ENCODE data around the gene WTAP.

Gene WTAP

DNA sequence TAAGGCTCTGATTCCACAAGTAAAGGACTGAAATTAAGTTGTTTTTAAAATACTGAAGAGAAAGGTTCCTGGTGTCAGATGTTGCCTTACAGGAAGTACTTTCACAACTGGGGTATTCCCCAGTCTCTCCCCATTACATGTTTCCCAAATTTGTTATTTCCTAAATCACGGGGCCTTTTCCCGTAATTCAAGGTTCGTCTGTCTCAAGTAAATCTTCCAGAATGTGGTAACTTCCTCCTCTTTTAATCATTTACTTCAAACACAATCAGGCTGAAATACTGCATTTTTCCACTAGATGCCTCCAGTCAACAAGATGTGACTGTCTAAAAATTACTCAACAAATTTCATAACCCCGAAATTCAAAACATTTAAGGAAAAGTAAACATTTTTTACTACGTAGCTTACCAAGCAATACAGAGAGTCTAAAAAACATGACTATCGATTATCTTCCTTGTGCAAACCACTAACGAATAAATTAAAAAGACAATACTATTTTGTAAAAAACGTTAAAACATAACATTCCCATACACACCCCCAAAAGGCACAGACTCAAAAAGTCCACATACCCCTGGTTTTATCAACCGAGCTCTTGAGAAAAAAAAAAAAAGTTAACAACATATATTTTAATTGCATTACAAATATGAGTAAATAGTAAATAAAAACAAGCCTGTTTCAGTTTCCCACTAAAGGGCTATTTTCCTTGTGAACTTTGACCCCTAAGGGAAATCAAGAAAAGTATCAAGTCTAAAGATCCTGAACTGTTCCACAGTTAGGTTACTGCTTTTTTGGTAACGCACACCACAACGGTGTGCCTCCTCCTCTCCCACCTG is 36.0 kb upstream of the WTAP start:
- Histone ChIP-seq H3K4me3 (ENCODE audit: low read length) (peak overlapping the region; percentile 73), H3K9ac (ENCODE audit: low read length) (no peak overlapping the region; the same call in 1 of the 2 replicates), H2AFZ (ENCODE audit: low read length) (no peak overlapping the region), H3F3A (ENCODE audit: insufficient read depth, low read length) (peaks cover 4% of the 10 kb centered on the region; the same call in 1 of the 2 replicates), H3K9me3 (replicated peaks; ENCODE audit: insufficient read depth, low read length) (no peaks in the 10 kb centered on the region), H3K79me2 (ENCODE audit: low read length) (peaks cover 24% of the 10 kb centered on the region), H3K9me2 (replicated peaks; ENCODE audit: insufficient read depth, low read length) (no peaks in the 10 kb centered on the region), H3K4me1 (ENCODE audit: low read length) (no peaks in the 10 kb centered on the region; the same call in 1 of the 2 replicates), H3K27ac (ENCODE audit: low read length) (no peak overlapping the region), H3K4me2 (ENCODE audit: low read depth, low read length) (peak overlapping the region; percentile 79), H3K27me3 (replicated peaks; ENCODE audit: insufficient read depth, low read length) (no peaks in the 10 kb centered on the region), H4K20me1 (ENCODE audit: insufficient read depth, low read length) (no peaks in the 10 kb centered on the region), H3K36me3 (replicated peaks; ENCODE audit: insufficient read depth, low read length) (no peaks in the 10 kb centered on the region)
- no peak for TF ChIP-seq EZH2 (optimal IDR thresholded peaks at IDR 0.05; ENCODE audit: low read depth, low read length)
- TF ChIP-seq, protein P1, sequence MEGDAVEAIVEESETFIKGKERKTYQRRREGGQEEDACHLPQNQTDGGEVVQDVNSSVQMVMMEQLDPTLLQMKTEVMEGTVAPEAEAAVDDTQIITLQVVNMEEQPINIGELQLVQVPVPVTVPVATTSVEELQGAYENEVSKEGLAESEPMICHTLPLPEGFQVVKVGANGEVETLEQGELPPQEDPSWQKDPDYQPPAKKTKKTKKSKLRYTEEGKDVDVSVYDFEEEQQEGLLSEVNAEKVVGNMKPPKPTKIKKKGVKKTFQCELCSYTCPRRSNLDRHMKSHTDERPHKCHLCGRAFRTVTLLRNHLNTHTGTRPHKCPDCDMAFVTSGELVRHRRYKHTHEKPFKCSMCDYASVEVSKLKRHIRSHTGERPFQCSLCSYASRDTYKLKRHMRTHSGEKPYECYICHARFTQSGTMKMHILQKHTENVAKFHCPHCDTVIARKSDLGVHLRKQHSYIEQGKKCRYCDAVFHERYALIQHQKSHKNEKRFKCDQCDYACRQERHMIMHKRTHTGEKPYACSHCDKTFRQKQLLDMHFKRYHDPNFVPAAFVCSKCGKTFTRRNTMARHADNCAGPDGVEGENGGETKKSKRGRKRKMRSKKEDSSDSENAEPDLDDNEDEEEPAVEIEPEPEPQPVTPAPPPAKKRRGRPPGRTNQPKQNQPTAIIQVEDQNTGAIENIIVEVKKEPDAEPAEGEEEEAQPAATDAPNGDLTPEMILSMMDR (IDR thresholded peaks at IDR 0.05; ENCODE audit: low read length): peak; percentile 61
- DNase-seq: peak; percentile 37

GRCh38 chr6:159691963-159692287 is 35.4 kb upstream of the WTAP start:
- Histone ChIP-seq H3K4me1 (ENCODE audit: low read length) (no peaks in the 10 kb centered on the region; the same call in 1 of the 2 replicates), H3K9me3 (replicated peaks; ENCODE audit: insufficient read depth, low read length) (no peaks in the 10 kb centered on the region), H3K36me3 (replicated peaks; ENCODE audit: insufficient read depth, low read length) (no peaks in the 10 kb centered on the region), H3K9me2 (replicated peaks; ENCODE audit: insufficient read depth, low read length) (no peaks in the 10 kb centered on the region), H3K4me2 (ENCODE audit: low read depth, low read length) (peak overlapping the region; percentile 79), H3F3A (ENCODE audit: insufficient read depth, low read length) (peaks cover 4% of the 10 kb centered on the region; the same call in 1 of the 2 replicates), H3K27me3 (replicated peaks; ENCODE audit: insufficient read depth, low read length) (no peaks in the 10 kb centered on the region), H2AFZ (ENCODE audit: low read length) (no peak overlapping the region), H3K9ac (ENCODE audit: low read length) (peak overlapping the region; percentile 74; the same call in 1 of the 2 replicates), H4K20me1 (ENCODE audit: insufficient read depth, low read length) (no peaks in the 10 kb centered on the region), H3K27ac (ENCODE audit: low read length) (no peak overlapping the region; the same call in 1 of the 2 replicates), H3K4me3 (ENCODE audit: low read length) (peak overlapping the region; percentile 73), H3K79me2 (ENCODE audit: low read length) (peaks cover 24% of the 10 kb centered on the region)
- TF ChIP-seq EZH2 (optimal IDR thresholded peaks at IDR 0.05; ENCODE audit: low read depth, low read length) (no peak), EZH2phosphoT487 (IDR thresholded peaks at IDR 0.05; ENCODE audit: low read length) (no peak)
- TF ChIP-seq, protein P1 (IDR thresholded peaks at IDR 0.05; ENCODE audit: low read length): no peak
- DNase-seq: no peak

DNA sequence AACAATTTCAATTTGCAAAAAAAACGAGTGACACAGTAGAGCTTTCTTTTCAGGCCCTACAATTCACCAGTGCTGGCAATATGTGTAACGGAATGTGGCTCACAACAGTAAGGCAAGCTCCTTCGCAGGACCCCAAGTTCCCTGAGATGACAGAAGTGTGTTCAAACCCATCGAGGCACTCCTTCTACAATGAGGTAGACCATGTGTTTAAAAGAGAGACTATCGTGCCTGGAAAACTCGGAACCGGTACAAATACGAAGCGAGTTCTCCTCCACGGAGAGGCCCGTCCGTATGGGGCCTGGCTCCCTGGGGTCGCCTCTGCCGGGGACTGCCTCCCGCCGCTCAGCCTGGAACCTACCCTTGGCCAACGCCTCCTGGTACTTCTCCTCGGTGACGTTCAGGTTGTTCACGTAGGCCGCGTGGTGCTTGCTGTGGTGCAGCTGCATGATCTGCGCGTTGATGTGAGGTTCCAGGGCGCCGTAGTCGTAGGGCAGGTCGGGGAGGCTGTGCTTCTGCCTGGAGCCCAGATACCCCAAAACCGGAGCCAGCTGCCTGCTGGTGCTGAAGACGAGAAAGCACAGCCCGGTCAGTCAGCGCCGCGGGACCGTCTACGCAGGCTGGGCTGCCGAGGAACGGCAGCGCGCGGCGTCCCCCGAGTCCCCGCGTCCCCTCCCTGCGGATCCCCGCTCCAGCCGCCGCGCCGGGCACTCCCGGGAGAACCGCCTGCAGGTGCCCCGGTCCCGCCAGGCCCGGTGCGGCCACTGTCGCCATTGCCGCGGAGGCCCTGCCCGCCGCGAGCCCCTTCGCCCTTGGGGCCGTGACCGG is 34.8 kb upstream of the WTAP start:
- H3K79me2 ChIP-seq (ENCODE audit: low read length): peaks cover 24% of the 10 kb centered on the region
- H3K4me1 ChIP-seq (ENCODE audit: low read length): no peaks in the 10 kb centered on the region; the same call in 1 of the 2 replicates
- H3K36me3 ChIP-seq (replicated peaks; ENCODE audit: insufficient read depth, low read length): no peaks in the 10 kb centered on the region
- DNase-seq: peak; percentile 28
- H3K4me3 ChIP-seq (ENCODE audit: low read length): peak overlapping the region; percentile 73
- H3K27ac ChIP-seq (ENCODE audit: low read length): peak overlapping the region; percentile 76; the same call in 1 of the 2 replicates
- peaks cover 4% of the 10 kb centered on the region; the same call in 1 of the 2 replicates for H3F3A ChIP-seq (ENCODE audit: insufficient read depth, low read length)
- H3K9me2 ChIP-seq (replicated peaks; ENCODE audit: insufficient read depth, low read length): no peaks in the 10 kb centered on the region
- no peaks in the 10 kb centered on the region for H4K20me1 ChIP-seq (ENCODE audit: insufficient read depth, low read length)
- 0 out of 2 replicates have a peak overlapping the region, but pooled peaks have one; percentile 15 for H2AFZ ChIP-seq (ENCODE audit: low read length)
- H3K4me2 ChIP-seq (ENCODE audit: low read depth, low read length): peak overlapping the region; percentile 79
- TF ChIP-seq EZH2 (optimal IDR thresholded peaks at IDR 0.05; ENCODE audit: low read depth, low read length) (no peak), EZH2phosphoT487 (IDR thresholded peaks at IDR 0.05; ENCODE audit: low read length) (no peak)
- TF ChIP-seq, protein P1 (IDR thresholded peaks at IDR 0.05; ENCODE audit: low read length): no peak
- H3K9ac ChIP-seq (ENCODE audit: low read length): peak overlapping the region; percentile 74
- H3K27me3 ChIP-seq (replicated peaks; ENCODE audit: insufficient read depth, low read length): no peaks in the 10 kb centered on the region
- H3K9me3 ChIP-seq (replicated peaks; ENCODE audit: insufficient read depth, low read length): no peaks in the 10 kb centered on the region
